T-helper 1 cell (primary cell): ENCODE measurements around the gene ITGAL.

Experiments
- DNase-seq, 5 donors: peaks; one replicate each; pipeline ENCODE4 v3.0.0-alpha.2; 2012 to 2020

ITGAL gene

DNA sequence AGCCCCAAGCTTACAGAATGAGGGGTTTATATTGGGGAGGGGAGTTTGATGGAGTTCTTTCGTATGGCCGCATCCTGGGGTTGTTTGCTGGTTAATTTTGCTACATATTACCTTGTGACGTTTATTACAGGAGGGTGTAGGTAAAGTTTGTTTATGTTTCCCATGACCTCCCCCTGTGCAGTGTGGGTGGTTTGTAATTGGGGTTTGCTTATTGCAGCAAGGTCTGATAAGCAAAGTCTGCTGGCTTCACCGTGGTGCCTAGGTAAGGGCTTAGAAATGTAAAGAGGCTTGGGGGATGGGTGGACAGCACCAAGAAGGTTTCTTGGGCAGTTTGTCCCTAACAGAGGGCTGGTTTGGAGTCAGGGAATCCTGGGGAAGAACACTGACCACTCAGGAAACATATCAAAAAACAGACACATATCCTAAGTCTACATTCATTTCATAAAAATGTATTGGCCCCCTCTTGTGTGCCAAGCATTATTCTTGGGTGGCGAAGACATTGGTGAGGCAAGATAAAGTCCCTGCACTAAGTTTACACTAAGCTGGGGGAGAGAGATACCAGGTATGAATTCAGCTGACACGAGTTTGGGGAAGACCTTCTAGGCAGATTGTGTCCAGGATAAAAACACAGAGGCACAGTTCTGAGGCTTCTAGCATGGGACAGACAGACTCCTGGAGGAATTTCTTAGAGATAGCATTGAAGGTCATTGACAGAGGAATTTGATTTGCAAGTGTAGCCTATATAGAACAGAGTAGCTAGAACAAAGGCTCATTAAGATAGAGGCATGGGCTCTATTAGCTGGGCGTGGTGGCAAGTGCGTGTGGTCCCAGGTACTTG, 76.1 kb downstream of the ITGAL start:
- no peak for DNase-seq

DNA sequence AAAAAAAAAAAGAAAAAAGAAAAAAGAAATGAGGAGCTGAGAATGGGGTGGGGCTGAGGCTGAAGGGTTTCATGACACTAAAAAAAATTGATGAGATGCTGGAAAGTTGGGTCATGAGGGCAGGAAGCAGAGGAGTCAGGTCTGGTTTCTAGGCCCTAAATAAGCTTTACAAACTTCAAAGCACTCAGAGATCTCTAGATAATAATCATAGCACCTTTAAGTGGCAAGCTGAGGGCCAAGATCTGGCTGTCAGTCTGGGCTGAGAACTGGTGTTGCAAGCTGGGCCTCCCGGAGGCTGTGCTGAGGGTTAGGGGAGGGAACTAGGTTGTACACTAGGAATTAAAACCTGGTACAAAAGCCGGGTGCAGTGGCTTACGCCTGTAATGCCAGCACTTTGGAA, 79.2 kb downstream of the ITGAL start:
- peak; percentile 59 to 87 (median 70) for DNase-seq

DNA sequence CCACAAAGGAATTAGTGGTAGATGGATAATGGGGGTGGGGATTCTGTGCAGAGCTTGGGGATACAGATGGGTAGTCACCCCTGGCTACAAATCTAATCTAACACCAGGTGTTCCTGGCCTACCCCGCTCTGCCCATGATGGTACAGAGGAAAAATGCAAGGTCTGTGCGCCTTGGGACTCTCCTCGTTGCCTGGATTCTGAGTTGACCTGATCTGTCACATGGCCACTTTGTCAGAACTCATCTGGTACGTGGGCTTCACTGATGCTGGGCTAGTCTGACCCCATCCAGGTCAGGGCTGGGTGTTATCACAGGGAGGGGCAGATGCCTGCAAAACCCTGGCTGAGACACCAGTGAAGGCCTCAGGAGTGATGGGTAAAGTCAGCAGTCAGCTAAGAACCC, 80.4 kb downstream of the ITGAL start:
- DNase-seq = no peak

DNA sequence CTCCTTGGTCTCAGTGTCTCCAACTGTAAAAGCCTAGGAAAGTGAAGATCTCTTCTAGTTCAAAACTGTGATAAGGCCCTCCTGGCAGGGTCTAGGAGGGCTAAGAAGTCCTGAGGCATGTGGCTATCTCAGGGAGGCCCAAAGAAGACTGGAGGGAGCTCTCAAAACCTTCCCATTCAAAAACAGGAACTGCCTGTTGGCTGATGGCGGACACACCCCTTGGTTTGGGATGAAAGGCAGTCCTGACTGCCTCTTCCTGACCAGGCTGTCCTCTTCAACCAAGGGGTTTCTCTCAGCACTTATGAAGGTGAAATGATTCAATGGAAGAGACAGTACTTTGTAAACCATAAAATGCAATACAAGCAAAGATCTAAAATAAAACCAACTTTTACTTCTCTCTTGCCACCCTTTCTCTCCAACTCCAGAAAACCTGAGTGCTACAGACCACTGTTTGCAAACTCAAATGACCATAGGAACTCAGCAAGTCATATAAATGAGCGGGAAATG, 80.9 kb downstream of the ITGAL start:
- DNase-seq = no peak

DNA sequence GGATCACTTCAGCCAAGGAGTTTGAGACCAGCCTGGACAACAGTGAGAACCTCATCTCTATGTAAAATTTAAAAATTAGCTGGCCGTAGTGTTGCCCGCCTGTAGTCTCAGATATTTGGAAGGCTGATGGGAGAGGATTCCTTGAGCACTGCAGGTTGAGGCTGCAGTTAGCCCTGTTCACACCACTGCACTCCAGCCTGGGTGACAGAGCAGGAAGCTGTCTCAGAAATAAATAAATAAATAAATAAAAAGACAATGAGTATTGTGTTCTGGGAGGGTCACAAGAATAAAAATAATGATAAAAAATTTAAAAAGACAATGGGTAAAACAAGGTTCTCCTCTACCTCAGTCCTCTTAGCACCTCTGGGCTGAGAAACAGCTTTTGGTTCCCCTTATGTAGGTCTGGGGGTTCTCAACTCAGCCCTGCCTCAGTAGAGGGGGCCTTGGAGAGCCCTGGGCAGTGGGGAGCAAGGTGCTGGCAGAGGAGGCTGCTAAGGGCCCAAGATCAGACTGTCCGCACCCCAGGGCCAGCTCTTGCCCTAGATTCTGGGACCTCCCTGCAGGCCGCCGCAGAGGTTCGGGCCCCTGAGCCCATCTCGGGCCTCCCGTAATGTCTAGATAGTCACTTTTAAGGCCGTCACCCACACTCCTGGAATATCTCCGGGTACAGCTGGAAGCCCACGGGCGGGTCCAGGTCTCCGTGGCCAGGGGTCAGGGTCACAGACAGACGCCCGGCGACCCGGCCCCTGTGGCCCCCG, 82.2 kb downstream of the ITGAL start:
- DNase-seq = no peak

DNA sequence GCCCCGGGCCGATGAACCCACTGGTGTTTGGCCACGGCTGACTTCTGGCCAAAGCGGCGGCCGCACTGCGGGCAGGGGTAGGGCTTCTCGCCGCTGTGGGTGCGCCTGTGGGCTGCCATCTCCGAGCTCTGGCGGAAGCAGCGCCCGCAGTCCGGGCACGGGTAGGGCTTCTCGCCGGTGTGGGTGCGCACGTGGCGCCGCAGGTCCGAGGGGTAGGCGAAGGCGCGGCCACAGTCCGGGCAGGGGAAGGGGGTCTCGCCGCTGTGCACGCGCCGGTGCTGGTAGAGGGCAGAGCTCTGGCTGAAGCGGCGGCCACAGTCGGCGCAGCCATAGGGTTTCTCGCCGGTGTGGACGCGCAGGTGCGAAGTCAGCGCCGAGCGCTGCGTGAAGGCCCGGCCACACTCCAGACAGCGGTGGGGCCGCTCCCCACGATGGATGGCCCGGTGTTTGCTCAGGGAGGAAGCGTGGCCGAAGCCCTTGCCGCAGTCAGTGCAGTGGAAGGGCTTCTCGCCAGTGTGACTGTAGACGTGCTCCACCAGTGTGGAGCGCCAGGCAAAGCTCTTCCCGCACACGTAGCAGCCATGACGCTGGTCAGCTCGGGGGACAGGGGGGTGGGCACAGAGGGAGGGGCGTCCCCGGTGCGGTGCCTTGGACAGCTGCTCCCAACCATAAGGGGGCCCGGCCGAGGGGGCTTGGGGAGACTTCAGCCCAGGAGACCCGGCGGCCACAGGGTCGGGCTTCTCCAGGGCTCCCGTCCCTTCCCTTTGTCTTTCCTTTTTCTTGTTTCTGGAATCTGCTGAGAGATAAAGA, 83.0 kb downstream of the ITGAL start:
- no peak for DNase-seq

DNA sequence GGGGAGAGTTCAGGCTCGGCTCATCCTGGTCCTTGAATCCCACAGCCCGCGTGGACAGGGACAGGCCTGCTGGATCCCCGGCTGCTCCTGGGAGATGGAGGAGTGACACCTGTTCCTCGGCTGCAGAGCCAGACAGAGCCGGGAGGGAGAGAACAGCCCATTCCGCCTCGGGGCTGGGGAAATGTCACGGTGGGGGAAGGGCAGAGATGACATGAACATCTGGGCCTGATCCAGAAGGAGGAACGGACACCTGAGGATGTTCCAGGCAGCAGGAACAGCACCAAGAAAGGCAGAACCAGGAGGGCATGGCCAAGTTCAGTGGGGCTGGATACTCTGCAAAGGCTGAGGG, 83.6 kb downstream of the ITGAL start:
- no peak for DNase-seq

DNA sequence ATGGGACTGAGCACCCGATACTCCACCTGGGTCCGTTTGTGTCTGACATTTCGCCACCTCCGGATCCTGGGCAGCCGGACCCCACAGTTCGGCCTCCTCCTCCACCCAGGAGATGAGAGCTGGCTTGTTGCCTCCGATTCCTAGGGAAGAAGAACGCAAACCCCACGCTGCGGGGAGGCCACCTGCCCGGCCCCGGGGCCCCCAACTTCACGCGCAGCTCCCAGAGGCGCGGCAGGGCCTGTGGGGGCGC, 85.1 kb downstream of the ITGAL start:
- DNase-seq = no peak

DNA sequence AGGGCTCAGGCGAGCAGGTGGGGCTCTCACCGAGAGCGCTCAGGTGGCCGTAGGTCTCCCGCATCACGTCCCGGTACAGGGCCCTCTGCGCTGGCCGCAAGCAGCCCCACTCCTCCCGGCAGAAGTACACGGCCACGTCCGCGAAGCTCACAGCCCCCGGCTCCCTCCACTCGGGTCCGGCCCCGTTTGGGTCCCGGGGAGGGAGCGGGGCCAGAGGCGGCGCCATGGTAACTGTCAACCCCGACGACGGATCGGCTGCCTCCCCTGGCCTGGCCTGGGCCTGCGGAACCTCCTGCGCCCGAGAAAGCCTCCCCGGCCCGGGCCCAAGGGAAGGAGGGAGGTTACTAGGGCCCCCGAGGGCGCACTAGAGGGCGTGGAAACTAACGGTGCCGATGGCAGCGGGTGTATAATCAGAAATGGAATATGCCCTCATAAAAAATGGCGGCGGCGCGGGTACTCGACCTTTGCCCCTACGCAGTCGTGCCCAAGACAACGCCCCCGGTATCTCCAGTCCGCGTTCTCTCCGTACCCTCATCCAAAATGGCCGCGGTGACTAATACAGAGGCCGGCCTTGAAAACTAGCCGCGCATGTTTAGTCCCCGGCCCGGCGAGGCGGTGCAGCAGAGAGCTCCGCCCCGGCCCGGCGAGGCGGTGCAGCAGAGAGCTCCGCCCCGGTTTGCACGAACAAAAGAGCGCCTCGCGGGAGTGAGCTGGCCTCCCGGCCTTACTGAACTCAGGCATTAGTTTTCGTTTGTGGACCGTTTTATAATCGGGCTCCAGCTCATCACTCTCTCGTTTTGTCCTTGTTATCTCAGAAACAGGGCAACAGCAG, 85.6 kb downstream of the ITGAL start, which contains the start of gene ZNF764:
ZNF764 (minus strand) TSS at position 418 of the 832 bp plus-strand sequence; CDS start at position 226, 192 bp downstream.
- DNase-seq = peak; percentile 92 to 98 (median 95)

DNA sequence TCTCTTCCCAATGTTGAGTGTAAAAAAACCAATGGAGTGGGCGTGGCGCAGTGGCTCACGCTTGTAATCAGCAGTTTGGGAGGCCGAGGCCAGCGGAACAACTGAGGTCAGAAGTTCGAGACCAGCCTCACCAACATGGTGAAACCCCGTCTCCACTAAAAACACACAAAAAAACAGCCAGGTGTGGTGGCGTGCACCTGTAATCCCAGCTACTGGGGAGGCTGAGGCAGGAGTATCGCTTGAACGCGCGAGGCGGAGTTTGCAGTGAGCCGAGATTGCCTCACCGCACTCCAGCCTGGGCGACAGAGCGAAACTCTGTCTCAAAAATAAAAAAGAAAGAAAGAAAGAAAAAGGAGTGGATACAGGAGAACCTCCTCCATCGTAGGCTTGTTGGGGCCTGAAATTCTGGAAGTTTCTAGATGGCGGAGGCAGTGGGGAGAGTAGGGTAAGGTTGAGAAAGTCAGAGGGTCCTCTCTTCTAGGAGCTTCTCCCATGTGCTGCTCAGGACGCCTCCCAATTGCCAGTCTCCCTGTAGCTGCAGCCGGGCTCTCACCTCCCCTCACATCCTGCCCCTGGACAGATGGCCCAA, 86.3 kb downstream of the ITGAL start:
- no peak for DNase-seq

DNA sequence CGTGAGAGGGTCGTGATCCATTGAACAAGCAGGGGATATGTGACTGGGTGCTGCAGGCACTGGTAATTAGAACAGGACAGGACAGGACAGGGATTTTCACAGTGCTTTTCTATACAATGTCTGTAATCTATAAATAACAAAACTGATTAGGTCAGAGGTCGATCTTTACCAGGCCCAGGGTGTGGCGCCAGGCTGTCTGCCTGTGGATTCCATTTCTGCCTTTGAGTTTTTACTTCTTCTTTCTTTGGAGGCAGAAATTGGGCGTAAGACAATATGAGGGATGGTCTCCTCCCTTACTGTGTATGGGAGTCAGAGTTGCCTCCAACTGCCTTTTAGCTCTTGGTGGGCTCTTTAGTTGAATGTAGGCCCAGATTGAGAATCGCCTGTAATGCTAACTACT, 87.1 kb downstream of the ITGAL start:
- no peak for DNase-seq

DNA sequence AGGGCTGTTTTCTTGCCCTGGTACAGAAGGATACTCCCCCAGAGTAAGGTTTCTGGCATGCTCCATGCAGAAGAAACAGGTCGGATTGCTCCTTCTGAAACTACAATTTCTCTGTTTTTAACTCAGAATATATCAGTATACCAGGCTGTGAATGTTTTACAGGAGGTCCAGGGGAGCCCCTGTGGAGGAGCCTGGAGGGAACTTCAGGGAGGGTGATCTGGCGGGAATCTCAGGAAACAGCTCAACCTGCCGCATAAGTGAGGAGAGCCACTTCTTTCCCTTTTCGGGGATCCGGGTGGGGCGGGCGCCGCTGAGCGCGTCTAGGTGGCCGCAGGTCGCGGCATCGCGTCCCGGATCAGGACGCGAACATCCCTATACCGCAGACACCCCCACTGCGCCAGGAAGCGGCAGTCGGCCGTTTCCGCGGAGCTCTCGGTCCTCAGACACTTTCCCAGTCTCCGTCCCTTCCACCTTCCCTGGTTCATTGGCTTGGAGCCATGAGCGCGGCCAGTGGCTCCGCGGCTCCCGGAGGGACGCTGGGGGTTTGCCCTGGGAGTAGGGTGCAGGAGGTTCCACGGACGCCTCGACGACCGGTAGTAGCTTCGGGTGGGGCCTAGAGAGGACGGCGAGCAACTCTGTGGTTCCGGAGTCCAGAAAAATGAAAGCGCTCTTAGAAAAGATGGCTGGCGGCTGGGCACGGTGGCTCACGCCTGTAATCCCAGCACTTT, 88.7 kb downstream of the ITGAL start:
- peak in 1 of 5 donors; percentile 35 for DNase-seq

DNA sequence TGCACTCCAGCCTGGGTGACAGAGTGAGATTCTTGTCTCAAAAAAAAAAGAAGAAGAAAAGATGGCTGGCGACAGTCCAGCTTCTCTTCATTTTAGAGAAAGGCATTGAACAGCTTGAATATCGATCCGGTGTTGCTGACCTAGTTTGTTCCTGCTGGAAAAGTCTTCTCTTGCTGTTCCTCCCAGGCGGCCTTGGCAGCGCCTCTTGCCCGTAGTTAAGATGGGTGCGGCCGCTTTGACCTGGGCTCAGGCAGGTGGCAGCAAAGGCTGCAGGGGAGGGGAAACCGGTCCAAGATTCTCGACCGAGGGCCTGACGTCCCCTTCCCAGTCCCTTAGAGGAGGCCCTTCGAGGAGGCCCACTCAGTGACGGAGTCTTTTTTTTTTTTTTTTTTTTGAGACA, 89.5 kb downstream of the ITGAL start:
- DNase-seq = no peak

DNA sequence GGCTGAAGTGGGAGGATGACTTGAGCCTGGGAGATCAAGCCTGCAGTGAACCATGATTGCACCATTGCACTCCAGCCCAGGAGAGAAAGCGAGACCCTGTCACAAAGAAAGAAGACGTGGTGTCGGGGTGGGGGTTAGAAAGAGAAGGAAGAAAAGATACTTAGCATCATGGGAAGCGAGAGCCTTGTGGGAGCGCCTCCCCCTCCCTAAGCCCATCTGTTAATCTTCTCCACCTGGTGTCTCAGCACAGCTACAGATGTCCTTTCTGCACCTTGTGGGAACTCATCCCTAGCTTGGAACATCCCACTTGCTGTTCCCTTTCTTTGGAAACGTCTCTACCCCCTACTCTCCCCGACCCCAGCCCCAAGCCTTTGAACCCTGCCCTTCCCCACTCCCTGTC, 93.0 kb downstream of the ITGAL start:
- DNase-seq = no peak

DNA sequence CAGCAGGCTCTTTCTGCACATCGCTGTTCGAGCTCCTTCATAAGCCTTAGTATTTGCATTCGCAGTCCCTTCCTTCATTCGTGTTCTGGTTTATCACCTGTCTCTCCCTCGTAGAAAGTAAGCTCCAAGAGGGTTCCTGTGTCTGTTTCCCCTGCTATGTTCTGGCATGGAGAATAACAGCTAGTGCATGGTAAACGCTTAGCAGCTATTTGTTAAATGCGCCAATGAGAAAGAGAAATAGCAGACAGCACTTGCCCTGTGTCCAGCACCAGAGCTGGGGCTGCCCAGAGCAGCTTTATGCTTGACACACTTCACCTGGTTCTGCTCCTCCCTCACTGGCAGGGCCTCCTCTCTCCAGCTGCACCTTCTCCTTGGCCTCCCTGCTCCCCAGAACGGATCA, 93.4 kb downstream of the ITGAL start:
- DNase-seq = no peak

DNA sequence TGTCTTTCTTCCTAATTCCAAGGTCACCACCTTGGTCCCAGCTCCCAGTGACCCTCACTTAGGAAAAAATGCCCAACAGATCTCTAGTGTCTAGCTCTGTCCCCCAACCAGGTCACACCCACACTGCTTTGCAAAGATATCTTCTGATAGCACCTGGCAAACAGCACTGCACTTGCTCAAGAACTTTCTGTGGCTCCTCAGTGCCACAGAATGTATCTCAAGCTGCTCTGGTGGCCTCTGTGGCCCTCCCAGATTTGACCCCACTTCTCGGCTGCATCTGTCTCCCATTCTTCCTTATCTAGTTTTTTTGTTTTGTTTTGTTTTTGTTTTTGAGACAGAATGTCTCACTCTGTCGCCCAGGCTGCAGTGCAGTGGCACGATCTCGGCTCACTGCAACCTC, 94.0 kb downstream of the ITGAL start:
- DNase-seq = no peak

DNA sequence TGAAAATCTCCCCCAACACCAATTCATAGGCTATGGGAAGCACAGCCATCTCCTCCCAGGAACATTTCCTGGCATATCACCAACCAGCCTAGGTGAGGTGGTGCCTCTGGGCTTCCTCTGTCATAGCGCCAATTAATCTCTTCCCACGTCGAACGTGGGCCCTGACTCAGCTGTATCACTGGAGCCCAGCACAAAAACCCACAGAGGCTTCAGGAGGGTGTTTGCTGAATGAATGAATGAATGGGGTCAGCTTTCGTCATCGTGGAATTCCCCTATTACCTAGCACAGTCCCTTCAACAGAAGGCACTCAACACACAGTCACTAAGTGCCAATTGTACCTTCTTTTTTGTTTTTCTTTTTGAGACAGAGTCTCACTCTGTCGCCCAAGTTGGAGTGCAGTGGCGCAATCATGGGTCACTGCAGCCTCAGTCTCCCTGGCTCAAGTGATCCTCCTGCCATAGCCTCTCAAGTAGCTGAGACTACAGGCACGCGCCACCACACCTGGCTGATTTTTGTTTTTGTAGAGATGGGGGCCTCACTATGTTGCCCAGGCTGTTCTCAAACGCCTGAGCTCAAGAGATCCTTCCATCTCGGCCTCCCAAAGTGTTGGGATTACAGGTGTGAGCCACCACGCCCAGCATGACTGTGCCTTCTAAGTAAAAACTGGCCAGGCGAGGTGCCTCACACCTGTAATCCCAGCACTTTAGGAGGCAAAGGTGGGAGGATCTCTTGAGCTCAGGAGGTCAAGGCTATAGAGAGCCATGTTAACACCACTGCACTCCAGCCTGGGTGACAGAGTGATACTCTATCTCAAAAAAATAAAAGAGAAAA, 94.8 kb downstream of the ITGAL start:
- DNase-seq = peak in 3 of 5 donors; percentile 42 to 77 (median 48)

DNA sequence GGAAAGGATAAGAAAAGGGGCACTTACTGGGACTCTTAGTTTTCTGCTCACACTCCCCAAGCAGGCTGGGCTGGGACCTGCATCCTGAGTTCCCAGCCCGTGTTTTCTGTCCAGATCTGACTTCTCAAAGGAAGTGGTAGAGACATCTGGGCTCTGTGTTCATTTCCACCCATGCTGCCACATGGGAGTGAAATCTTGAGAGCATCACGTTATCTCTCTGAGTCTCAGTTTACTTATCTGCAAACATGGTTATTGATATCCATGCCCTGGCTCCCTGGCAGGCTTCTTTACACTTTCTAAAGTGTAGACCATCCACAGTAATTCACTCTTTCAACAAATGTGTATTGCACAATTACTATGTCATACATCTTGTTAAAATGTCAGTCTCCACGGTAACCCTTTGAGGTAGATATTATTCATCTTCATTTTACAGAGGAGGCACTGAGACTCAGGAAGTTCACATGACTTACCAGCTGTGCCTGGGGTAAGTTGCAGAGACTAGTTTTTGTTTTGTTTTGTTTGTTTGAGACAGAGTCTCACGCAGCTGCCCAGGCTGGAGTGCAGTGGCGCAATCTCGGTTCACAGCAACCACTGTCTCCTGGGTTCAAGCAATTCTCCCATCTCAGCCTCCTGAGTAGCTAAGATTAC, 95.6 kb downstream of the ITGAL start:
- DNase-seq = peak in 1 of 5 donors; percentile 86

DNA sequence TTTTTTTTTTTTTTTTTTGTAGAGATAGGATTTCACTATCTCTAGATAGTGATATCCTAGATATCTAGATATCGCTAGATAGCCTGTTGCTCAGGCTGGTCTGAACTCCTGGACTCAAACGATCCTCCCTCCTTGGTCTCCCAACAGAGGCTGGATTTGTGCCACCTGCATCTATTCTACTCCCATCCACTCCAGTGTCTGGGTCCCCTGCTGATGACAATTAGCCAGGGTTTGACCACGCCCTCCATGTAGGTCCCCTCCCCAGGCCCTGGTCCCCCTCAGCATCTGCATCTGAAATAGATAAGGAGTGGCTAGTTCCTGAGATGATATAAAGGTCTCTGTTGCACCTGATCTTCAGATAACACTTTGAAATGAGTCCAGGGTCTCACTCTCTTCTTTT, 96.7 kb downstream of the ITGAL start:
- no peak for DNase-seq
